ENCODE measurements around the gene HCN2. TPM values are rescaled to one million over a fixed set of nuclear protein-coding genes. Genes with fewer than 3 reads are reported as not detected.

HCN2 gene
- total and polyA plus RNA-seq, 9 of the 15 experiments (the other 6 are each of a cell fraction or from before 2014, with no cell fraction given), result 0.29 to 4.2 (median 0.82) TPM; not detected in 2

- TF ChIP-seq, protein P1, sequence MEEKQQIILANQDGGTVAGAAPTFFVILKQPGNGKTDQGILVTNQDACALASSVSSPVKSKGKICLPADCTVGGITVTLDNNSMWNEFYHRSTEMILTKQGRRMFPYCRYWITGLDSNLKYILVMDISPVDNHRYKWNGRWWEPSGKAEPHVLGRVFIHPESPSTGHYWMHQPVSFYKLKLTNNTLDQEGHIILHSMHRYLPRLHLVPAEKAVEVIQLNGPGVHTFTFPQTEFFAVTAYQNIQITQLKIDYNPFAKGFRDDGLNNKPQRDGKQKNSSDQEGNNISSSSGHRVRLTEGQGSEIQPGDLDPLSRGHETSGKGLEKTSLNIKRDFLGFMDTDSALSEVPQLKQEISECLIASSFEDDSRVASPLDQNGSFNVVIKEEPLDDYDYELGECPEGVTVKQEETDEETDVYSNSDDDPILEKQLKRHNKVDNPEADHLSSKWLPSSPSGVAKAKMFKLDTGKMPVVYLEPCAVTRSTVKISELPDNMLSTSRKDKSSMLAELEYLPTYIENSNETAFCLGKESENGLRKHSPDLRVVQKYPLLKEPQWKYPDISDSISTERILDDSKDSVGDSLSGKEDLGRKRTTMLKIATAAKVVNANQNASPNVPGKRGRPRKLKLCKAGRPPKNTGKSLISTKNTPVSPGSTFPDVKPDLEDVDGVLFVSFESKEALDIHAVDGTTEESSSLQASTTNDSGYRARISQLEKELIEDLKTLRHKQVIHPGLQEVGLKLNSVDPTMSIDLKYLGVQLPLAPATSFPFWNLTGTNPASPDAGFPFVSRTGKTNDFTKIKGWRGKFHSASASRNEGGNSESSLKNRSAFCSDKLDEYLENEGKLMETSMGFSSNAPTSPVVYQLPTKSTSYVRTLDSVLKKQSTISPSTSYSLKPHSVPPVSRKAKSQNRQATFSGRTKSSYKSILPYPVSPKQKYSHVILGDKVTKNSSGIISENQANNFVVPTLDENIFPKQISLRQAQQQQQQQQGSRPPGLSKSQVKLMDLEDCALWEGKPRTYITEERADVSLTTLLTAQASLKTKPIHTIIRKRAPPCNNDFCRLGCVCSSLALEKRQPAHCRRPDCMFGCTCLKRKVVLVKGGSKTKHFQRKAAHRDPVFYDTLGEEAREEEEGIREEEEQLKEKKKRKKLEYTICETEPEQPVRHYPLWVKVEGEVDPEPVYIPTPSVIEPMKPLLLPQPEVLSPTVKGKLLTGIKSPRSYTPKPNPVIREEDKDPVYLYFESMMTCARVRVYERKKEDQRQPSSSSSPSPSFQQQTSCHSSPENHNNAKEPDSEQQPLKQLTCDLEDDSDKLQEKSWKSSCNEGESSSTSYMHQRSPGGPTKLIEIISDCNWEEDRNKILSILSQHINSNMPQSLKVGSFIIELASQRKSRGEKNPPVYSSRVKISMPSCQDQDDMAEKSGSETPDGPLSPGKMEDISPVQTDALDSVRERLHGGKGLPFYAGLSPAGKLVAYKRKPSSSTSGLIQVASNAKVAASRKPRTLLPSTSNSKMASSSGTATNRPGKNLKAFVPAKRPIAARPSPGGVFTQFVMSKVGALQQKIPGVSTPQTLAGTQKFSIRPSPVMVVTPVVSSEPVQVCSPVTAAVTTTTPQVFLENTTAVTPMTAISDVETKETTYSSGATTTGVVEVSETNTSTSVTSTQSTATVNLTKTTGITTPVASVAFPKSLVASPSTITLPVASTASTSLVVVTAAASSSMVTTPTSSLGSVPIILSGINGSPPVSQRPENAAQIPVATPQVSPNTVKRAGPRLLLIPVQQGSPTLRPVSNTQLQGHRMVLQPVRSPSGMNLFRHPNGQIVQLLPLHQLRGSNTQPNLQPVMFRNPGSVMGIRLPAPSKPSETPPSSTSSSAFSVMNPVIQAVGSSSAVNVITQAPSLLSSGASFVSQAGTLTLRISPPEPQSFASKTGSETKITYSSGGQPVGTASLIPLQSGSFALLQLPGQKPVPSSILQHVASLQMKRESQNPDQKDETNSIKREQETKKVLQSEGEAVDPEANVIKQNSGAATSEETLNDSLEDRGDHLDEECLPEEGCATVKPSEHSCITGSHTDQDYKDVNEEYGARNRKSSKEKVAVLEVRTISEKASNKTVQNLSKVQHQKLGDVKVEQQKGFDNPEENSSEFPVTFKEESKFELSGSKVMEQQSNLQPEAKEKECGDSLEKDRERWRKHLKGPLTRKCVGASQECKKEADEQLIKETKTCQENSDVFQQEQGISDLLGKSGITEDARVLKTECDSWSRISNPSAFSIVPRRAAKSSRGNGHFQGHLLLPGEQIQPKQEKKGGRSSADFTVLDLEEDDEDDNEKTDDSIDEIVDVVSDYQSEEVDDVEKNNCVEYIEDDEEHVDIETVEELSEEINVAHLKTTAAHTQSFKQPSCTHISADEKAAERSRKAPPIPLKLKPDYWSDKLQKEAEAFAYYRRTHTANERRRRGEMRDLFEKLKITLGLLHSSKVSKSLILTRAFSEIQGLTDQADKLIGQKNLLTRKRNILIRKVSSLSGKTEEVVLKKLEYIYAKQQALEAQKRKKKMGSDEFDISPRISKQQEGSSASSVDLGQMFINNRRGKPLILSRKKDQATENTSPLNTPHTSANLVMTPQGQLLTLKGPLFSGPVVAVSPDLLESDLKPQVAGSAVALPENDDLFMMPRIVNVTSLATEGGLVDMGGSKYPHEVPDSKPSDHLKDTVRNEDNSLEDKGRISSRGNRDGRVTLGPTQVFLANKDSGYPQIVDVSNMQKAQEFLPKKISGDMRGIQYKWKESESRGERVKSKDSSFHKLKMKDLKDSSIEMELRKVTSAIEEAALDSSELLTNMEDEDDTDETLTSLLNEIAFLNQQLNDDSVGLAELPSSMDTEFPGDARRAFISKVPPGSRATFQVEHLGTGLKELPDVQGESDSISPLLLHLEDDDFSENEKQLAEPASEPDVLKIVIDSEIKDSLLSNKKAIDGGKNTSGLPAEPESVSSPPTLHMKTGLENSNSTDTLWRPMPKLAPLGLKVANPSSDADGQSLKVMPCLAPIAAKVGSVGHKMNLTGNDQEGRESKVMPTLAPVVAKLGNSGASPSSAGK (IDR thresholded peaks at IDR 0.05), result peak; percentile 77
- peak; percentile 83; the same call in 1 of the 2 replicates for TF ChIP-seq GATAD2A (IDR thresholded peaks at IDR 0.05)
- no peak for TF ChIP-seq CSDE1 (IDR thresholded peaks at IDR 0.05)
- no peak for TF ChIP-seq ZNF311 (CRISPR knock-in tag; IDR thresholded peaks at IDR 0.05)
- TF ChIP-seq CREM (IDR thresholded peaks at IDR 0.05; ENCODE audit: low read depth), result no peak
- no peak for TF ChIP-seq ZNF324 (CRISPR knock-in tag; IDR thresholded peaks at IDR 0.05)
- TF ChIP-seq RBM14 (IDR thresholded peaks at IDR 0.05; ENCODE audit: borderline replicate concordance, insufficient read depth, low read depth, low read length), result no peak
- TF ChIP-seq TAF15 (IDR thresholded peaks at IDR 0.05; ENCODE audit: low read depth, low read length), result no peak
- no peak for TF ChIP-seq ZNF699 (CRISPR knock-in tag; IDR thresholded peaks at IDR 0.05; ENCODE audit: insufficient replicate concordance)
- no peak for TF ChIP-seq DNMT1 (IDR thresholded peaks at IDR 0.05)
- peak; percentile 72 for TF ChIP-seq CEBPG (CRISPR knock-in tag; IDR thresholded peaks at IDR 0.05)
- peak; percentile 73 to 90 for TF ChIP-seq CEBPG (tag; conservative IDR thresholded peaks at IDR 0.05 in 1 of 2, IDR thresholded peaks at IDR 0.05 in 1 of 2)
- TF ChIP-seq MYBL2 (IDR thresholded peaks at IDR 0.05; ENCODE audit: low read depth), result no peak
- no peak for TF ChIP-seq MYBL2 (CRISPR knock-in tag; IDR thresholded peaks at IDR 0.05; ENCODE audit: borderline replicate concordance)
- TF ChIP-seq ZNF764 (CRISPR knock-in tag; IDR thresholded peaks at IDR 0.05; ENCODE audit: low read depth), result no peak
- no peak for TF ChIP-seq ILF3 (IDR thresholded peaks at IDR 0.05; ENCODE audit: borderline replicate concordance)
- no peak for TF ChIP-seq TGIF2 (CRISPR knock-in tag; IDR thresholded peaks at IDR 0.05)
- TF ChIP-seq CC2D1A (IDR thresholded peaks at IDR 0.05), result no peak
- TF ChIP-seq PKNOX1 (IDR thresholded peaks at IDR 0.05), result peak; percentile 90
Measured at GRCh38 chr19:566403-566802, 23.3 kb upstream of the HCN2 start (continued).
